DMS53 (cell line): ENCODE data around the gene AGPAT2.

Experiments
- DNase-seq: peaks from one replicate; lab custom pipeline; 2025; lab: John Stamatoyannopoulos, UW

Gene AGPAT2

GRCh38 chr9:136687721-136688223 is 515 bp upstream of the AGPAT2 start:
- peak; percentile 92 for DNase-seq

GRCh38 chr9:136686534-136686793 is 793 bp downstream of the AGPAT2 start:
- DNase-seq = no peak

DNA sequence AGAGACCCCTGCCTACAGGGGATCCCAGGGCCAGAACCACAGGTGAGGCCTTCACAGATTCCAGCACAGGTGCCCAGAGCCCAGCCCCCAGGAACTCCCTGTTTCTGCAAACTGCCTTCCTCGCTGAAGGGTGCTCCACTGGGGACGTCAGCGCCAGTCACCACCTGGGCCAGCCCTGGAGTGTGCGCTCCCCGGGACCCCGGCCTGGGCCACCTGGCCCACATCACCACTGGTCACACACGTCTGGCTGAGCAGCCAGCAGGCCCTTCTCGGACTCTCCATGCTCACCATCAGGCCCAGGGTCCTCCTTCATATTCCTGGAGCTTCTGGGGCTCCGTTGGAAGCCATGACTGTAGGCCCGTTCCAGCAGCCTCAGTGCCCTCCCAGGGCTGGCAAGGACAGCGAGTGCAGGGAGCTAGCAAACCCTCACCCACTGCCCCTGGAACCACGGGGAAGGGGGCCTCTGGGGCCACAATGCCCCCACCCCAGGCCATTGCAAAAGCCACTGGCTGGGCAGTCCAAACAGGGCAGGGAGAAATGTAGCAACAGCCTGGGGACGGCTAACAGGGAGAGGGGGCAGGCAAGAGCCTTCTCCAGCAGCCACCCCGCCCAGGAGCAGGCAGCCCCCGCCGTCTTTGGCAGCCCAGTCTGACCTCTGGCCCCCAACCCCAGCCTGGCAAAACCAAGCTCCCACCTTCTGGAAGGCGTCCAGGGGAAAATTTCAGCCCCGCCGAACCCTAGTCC is 1.3 kb downstream of the AGPAT2 start:
- no peak for DNase-seq

DNA sequence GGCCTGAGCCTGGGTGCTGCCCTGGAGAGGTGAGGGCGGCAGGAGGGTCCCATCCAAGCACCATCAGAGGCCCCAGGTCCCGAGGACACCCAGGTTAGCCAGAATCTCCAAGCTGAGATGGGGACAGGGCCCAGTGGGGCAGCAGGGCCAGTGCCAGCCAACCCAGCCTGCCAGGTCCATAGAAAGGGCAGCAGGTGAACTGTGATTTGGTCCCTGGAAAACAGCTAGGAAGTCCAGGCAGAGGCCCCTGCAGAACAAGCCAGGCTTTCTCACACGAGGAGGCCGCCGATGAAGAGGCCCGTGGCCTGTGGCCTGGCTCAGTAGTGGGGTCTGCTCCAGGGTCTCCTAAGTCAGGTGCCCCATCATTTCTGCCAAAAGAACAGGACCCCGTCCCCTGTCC is 2.0 kb downstream of the AGPAT2 start:
- DNase-seq = no peak

DNA sequence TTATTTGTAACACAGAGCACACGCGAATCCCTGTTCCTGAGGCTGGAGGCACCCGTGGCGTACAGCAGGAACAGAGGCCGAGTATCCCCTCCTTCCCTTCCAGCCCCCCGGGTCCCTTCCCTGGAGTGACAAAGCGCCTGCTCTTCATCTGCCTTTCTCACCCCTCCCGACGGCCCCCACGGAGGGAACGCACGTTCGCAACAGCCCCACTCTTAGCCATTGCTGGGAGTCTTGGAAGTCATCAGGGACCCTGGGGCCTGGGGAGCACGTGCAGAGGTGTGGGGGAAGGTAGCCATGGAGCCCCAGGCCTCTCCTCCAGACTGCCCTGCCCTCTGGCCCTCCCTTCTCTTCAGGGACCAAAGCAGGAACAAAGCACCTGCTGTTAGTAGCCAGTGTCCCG is 2.5 kb downstream of the AGPAT2 start:
- DNase-seq = no peak

- no peak for DNase-seq
These were observed 2.9 kb downstream of the AGPAT2 start for GRCh38 chr9:136684339-136684738.

- no peak for DNase-seq
These were observed 3.5 kb downstream of the AGPAT2 start for GRCh38 chr9:136683755-136684154.

DNA sequence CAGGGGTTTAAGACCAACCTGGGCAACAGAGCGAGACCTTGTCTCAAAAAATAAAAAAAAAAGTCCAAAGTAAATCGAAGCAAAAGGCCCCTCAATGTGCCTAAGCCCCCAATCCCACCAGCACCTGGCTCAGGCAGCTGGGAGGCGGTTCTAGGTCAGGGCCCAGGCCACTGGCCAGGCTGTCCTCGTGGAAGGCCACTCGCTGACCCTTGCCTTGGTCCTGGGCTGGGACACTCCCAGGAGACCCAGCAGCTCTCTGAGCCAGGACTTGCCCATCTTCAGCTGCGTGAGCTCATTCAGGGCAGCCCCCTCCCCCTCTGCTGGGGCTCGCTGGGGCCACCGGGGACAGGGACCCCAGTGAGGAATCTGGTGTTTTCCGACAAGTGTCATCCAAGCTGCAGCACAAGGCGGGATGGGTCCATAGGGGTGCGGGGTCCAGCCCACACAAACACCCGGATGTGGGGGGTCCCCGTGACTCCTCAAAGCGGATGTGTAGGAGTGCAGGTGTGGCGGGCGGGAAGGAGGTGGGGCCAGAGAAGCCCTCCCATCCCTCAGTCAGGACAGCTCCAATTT is 4.0 kb downstream of the AGPAT2 start:
- no peak for DNase-seq

GRCh38 chr9:136682710-136683109 is 4.5 kb downstream of the AGPAT2 start:
- no peak for DNase-seq

DNA sequence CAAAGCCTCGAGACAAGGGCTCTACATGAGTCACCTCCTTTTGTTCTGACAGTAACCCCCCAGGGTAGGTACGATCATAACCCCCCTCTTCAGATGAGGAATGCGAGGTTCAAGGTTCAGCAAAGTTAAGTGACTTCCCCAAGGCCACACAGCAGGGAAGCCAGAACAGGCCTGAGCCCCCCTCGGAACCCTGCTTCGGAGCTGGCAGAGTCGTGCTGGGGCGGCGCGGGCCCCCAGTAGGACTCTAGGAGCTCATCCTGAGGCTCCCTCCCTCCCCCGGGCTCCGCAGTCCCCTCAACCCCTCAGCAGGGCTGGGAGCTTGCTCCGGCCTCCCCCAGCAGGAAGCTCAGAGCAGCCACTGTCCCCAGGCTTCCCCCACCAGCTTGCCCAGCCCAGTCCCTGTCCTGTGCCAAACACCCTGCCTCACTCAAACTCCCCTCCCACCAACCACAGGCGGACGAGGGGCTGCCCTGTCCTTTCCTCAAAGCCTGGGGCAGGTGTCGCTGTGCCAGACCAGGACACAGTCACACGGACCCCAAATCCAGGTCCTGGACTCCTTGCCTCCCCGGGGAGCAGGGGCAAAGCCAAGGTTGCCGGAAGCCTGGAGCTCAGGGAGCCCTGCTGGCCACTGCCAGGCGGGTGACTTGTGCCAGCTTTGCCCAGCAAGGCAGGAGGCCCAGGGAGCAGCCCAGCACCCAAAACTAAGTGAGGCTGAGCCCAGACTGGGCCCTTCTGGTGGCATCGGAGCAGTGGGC is 5.1 kb downstream of the AGPAT2 start:
- DNase-seq = no peak

- DNase-seq = no peak
These were observed 6.2 kb downstream of the AGPAT2 start for GRCh38 chr9:136681029-136681428.

DNA sequence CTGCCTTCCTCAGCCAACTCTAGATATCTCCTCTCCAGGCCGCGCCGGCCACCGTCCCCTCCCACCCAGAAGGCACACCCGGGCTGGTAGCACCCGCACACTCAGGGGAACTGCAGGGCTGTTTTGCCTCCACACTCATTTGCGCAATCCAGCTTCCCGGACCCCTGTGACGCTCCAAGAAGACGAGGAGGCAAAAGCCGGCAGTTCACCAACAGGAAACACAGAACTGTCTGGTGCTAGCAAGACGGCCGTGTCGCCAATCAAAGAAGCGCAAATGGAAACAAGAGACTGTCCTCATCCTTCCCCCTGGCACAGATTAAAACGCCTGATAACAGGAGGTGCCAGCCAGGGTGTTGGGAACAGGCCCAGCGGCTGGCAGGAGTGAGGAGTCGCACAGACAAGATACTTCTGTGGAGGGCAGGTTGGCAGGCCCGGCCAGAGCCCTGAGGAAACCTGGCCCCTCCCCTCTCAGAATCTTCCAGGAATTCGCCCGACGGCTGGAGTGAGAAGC is 7.8 kb downstream of the AGPAT2 start:
- no peak for DNase-seq

DNA sequence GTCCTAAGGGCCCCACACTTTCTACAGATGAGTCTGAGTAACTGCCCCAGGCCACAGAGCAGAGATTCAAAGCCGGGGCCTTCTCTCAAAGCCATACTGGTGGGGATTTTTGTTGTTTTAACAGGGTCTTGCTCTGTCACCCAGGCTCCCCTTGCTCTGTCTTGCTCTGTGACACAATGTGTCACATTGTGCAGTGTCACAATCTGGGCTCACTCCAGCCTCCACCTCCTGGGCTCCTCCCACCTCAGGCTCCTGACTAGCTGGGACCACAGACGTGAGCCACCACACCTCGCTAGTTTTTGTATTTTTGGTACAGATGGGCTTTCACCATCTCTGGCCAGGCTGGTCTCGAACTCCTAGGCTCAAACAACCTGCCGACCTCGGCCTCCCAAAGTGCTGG is 8.6 kb downstream of the AGPAT2 start:
- DNase-seq = no peak

- DNase-seq = no peak
These were observed 9.2 kb downstream of the AGPAT2 start for GRCh38 chr9:136678034-136678433.

- no peak for DNase-seq
These were observed 10.2 kb downstream of the AGPAT2 start for GRCh38 chr9:136676920-136677686.

DNA sequence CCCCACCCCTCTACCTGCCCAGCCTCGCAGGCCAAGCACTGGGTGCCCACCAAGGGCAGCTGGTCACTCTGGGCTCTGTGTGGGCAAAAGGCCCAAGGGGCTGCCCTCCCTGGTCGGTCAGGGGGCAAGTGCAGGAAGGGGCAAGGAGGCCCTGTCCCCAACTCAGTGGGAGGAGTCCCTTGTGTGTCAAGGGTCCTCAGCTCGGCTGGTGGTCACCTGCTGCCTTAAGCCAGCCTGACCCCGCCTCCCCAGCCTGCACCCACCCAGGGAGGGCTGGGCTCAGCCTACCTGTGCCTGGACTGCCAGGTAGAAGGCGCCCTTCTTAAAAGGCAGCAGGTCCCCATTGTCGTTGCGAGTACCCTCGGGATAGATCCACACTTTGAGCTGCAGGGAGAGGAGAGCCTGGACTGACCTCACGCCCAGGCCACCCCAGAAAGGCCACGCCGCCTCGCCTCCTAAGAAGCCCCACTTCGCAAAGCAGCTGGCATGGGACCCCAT is 10.9 kb downstream of the AGPAT2 start:
- peak; percentile 54 for DNase-seq

DNA sequence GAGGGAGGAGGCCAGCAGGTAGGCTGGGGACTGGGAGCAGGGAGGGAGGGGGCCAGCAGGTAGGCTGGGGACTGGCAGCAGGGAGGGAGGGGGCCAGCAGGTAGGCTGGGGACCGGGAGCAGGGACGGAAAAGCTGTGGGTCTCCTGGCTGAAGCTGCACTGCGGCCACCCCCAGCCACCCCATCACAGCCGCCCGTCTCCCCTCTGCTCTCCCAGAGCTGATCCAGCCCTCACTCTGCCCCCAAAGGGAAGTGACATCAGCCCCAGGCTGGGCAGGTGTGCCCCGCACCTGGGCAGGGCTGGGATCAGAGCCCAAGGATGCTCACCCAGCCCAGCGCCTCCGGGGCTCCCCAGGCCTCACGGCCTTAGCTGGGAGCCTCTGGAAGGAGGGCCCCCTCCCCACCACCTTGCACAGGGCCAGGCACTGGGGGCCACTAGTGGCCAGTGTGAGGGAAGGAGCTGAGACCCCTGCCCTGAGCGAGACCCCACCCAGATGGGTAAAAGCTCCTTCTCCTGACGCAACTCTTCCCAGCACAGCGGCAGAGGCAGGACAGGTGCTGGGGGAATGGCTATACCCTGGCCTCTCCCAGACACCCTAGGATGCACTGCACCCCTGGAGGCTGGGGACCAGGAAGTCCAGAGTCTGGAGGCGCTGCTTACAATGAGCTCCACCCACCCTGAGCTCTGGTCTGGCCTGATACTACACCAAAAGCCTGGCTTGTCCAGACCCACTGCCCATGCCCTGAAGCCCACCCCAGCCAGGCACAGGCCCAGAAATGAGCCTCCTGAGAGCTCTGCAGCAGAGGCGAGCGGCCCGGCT is 11.6 kb downstream of the AGPAT2 start:
- DNase-seq = peak; percentile 96

DNA sequence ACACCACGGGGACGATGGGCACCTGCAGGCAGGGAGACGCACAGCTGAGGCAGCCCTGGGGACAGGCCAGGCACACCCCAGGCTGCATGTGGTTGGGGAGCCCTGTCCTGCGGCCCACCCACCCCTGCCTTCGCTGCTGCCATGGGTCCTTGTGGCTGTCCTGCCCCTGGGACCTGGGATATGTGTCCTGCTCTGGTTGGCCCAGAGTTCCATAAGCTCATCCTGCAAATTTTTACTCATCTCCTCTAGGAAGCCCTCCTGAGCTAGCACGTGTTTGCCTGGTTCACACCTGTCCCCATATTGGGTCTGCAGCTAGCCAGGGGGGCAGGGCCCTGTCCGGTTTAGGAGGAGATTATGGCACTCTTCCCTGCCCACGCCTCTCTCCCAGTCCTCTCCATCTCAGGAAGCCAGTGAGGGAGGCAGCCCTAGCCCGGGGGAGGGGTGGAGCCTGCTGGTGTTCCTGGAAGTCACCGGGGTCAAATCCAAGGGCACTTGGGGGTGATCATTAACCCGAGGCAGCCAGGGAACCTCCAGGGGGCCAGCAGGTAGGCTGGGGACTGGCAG is 12.4 kb downstream of the AGPAT2 start:
- DNase-seq = peak; percentile 99

DNA sequence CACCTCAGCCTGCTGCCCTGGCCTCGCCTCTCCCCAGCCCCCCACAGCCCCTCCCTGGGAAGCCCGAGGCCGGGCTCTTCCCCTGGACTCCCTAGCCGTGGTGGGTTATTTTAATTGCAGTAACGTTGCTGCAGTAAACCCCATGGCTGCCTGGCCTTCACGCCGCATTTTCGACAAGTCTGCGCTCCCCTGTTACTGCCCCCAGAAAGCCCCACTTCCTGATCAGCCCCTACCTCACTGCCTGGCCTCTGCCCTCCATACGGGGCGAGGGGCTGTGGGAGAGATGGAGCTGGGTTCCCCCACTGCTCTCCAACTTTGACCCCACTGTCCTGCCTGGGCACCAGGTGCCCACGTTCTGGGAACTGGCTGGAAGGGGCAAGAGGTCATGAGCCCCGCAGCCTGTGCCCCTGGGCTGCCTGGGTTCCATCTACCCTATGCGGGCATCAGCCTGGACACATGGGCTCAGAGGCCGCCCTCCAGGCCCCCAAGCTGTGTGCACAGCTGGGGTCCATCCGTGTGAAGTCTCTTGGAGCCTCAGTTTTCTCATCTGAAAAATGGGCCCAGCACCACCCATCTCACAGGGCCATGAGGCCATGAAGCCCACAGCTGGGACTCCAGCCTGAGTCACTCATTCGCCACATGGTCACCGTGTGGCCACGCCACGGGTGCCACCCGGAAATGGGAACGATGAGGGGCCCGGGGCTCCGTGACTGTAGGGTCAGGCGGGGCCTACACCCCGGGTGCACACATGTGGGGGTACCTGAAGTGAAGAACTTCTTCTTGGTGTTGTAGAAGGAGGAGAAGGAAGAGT is 13.1 kb downstream of the AGPAT2 start:
- peak; percentile 62 for DNase-seq
